ENCODE measurements around the gene TIMM23. TPM values are rescaled to one million over a fixed set of nuclear protein-coding genes. Genes with fewer than 3 reads are reported as not detected.

Gene TIMM23
- polyA plus RNA-seq, 3 donors = 58.9 to 73.6 (median 66.6) TPM

GRCh38 chr10:46016190-46016589 lies 43.9 kb downstream of the TIMM23 start:
- no peak for DNase-seq (ENCODE audit: extremely low read depth in 1 of 11, low read depth in 9 of 11, low spot score in 4 of 11)

DNA sequence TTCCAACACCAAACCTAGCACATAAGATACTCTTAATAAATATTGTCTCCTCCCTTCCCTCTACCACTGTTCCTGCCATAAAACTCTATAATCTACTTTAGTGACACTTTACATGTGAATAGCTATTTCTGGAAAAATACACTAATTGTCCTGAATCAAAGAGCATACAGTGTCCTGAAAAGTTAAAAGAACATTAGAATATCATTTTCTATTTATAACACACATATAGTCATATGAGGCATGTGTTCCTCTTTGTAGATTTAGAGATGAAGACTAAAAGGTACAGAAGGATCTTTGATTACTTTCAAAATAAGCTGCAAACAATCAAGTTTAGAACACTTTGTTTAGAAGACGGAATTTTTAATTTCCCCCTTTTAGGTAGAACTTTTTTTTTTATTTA lies 44.5 kb downstream of the TIMM23 start:
- no peak for DNase-seq (ENCODE audit: extremely low read depth in 1 of 11, low read depth in 9 of 11, low spot score in 4 of 11)

- DNase-seq (ENCODE audit: extremely low read depth in 1 of 11, low read depth in 9 of 11, low spot score in 4 of 11) = no peak
These were observed 45.4 kb downstream of the TIMM23 start for GRCh38 chr10:46017733-46018132.

- DNase-seq (ENCODE audit: extremely low read depth in 1 of 11, low read depth in 9 of 11, low spot score in 4 of 11) = no peak
These were observed 46.3 kb downstream of the TIMM23 start for GRCh38 chr10:46018453-46019176.

DNA sequence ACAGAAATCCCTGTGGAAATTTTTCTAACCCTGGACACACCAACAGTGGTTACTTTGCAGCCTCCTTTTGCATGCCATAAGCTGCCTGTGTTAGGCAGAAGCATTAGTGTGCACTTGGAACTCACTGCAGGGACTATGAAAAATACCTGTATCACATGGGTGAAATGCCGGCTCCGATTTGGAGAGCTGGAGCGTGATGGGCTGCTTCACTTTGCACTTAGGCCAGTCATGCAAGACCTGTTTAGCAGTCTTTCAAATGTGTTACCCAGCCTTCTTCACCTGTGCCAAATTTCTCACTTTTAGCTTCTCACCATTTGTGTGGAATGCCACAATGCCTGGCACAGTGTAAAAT lies 46.9 kb downstream of the TIMM23 start:
- DNase-seq (ENCODE audit: extremely low read depth in 1 of 11, low read depth in 9 of 11, low spot score in 4 of 11) = peak in 1 of 11 donors; percentile 37

DNA sequence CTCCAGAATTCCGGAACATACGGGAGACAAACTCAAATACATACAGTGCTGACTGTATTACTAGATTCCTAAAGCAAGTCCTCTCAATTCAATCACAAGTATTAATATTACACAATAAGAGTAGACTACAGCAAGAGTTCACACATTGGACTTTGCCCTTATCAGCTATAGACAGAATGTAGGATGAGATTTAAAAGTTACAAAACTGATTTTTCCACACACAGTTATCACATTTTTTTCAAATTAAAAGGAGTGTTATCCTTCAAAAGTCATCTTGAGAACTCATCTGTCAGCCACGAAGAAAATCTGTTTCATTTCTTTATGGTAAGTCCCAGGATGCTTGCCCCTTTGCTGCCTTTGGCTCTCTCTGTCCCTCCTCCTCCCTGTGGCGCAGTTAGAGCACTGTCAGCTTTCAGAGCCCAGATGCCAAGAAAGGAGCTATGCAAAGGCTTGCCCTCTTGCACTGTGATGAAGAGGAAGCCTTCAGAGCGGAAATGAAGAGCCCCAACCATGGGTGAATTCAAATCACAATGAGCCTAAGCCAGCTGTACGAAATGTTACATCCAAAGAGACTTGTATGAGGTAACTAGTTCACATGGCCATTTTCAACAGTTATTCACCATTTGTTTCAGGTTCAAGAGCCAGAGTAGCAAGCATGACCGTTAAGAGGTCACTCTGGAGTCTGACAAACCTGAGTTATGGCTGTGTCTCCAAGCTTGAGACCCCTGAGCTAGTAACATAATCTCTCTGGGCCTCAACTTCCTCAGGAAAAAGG lies 47.5 kb downstream of the TIMM23 start:
- no peak for DNase-seq (ENCODE audit: extremely low read depth in 1 of 11, low read depth in 9 of 11, low spot score in 4 of 11)

GRCh38 chr10:46020344-46020657 lies 48.0 kb downstream of the TIMM23 start:
- DNase-seq (ENCODE audit: extremely low read depth in 1 of 11, low read depth in 9 of 11, low spot score in 4 of 11) = no peak

DNA sequence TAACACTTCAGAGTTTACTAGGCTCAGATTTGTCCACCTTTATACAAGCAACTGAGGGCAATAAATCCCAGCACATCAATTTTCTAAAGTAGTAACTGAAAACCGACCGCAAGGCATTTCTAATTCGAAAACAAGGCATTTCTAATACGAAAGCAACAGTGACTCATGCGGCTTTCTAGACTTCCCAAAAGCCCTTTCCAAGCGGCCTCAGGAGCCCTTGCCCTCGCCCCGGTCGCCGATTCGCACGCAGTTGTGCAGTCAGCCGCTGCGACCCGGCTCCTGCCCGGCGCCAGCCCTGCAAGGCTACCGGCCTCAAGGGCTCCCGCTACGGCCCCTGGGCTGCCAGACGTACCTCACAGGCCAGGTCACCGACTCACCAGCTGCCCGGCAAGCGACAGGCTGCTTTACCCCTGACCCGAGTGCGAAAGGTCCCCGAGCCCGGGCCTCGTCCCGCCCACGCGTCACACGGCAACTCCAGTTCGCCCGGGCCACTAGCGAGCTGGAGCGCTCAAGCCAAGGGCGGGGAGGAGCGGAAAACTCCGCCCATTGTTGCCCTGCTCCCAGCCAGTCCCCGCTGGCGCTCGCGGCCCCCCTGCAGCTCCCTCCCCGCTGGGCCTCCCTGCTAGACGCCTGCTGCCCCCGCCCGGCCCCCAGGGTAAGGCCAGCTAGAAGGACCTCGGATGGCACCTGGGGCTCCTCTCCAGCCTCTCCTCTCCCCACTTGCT lies 50.9 kb downstream of the TIMM23 start:
- peak in 10 of 11 donors; percentile 51 to 80 (median 72) for DNase-seq (ENCODE audit: extremely low read depth in 1 of 11, low read depth in 9 of 11, low spot score in 4 of 11)

GRCh38 chr10:46024948-46025347 lies 52.7 kb downstream of the TIMM23 start:
- no peak for DNase-seq (ENCODE audit: extremely low read depth in 1 of 11, low read depth in 9 of 11, low spot score in 4 of 11)

DNA sequence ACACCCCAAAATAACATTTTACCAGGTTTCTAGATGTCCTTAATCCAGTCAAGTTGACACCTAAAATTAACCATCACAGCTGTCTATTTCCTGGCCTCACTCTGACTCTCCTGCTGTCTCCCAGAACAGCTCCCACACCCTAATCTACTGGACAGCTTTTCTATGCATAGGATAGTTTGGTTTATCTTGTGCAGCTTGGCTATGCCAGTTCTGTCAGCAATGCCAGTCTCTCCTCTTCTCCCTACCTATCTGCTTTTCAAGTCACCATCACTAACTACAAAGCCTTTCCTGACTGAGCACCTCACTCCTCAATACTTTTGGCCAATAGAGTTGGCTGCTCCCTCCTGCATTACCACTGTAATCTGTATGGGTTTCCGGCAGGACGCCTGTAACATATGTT lies 53.1 kb downstream of the TIMM23 start:
- DNase-seq (ENCODE audit: extremely low read depth in 1 of 11, low read depth in 9 of 11, low spot score in 4 of 11) = no peak

GRCh38 chr10:46026106-46026505 lies 53.8 kb downstream of the TIMM23 start:
- DNase-seq (ENCODE audit: extremely low read depth in 1 of 11, low read depth in 9 of 11, low spot score in 4 of 11) = no peak

DNA sequence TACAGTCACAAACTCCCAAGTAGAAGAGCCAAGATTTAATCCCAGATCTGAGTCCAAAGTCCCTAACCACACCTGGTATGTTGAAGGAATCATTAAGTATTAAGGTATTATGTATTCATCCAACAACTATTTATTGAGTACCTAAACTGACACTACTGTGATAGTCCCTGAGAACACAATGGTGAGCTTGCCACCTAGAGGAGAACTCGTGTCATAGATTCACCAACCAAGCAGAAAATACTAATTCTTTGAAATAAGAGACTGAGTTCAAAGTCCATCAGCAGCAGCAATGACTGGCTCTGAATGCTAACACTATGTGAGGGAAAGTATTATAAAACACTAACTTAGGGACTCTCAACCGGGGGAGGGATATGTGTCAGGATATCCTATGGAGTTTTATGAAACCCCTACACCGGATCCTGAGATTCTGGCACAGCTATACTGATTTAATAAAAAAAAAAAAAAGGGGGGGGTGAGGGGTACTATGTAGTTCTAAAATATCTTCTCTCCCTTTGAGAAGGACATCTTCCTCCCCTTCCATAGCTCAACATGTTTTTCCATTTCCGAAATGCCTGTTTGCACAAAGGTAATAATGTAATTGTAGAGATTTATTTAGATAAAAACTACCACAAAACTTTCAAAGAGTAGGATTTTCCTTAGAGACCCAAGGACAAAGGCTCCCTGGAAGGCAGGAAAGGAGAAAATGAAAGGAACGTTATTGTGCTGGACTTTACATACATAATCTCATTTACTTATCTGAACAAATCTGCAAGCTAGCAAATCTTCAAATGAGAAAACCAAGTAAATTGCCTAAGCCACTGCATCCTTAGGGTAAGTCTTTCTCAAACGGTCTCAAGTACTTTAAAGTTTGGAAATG lies 56.5 kb downstream of the TIMM23 start:
- DNase-seq (ENCODE audit: extremely low read depth in 1 of 11, low read depth in 9 of 11, low spot score in 4 of 11) = peak in 2 of 11 donors; percentile 46 to 57

GRCh38 chr10:46029461-46030030 lies 57.3 kb downstream of the TIMM23 start:
- DNase-seq (ENCODE audit: extremely low read depth in 1 of 11, low read depth in 9 of 11, low spot score in 4 of 11) = no peak

GRCh38 chr10:46030091-46030937 lies 58.0 kb downstream of the TIMM23 start, which contains the start of gene NCOA4:
Gene NCOA4, minus strand, starts transcription at chr10:46030623. Its CDS starts 13,943 bp downstream, at chr10:46016680.
- peak; percentile 95 to 98 (median 97) for DNase-seq (ENCODE audit: extremely low read depth in 1 of 11, low read depth in 9 of 11, low spot score in 4 of 11)

DNA sequence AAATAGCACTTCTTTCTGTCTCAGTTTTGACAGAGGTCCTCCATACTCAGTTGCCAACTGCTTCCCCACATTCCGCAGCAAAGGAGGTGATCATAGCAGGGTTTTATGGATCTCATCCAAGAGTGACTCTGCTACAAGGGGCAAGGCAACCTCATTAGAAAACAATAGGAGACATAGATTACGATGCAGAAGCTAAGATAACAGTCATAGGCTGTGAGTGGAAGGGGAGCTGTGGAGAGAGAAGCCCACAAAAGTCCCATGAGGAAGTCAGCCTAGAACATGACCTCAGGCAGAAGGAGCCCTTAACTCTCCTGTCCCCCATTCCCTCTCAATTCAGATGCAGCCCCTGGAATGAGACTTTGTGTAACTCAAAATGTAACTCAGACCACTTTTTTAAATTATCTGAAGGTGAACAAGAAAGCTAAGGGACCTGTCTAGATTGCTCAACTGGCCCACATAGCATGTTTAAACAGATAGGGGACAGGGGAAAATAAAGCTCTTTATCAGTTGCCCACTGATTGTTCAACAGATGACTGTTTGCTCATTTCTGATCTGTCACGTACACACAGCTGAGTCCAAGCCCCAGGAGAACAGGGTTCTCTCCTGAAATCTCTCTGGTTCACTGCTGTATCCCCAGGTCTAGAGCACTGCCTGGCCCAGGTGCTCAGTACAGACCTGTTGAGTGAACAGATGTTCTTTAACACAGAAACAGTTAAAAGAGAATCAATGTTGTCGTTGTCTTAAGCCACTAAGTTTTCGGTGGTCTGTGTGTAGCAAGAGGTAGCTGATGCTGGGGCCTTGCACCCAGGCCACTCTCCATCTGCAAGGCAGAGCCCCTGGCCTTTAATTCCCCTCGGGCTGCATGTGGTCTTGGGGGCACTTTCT lies 59.6 kb downstream of the TIMM23 start:
- no peak for DNase-seq (ENCODE audit: extremely low read depth in 1 of 11, low read depth in 9 of 11, low spot score in 4 of 11)

DNA sequence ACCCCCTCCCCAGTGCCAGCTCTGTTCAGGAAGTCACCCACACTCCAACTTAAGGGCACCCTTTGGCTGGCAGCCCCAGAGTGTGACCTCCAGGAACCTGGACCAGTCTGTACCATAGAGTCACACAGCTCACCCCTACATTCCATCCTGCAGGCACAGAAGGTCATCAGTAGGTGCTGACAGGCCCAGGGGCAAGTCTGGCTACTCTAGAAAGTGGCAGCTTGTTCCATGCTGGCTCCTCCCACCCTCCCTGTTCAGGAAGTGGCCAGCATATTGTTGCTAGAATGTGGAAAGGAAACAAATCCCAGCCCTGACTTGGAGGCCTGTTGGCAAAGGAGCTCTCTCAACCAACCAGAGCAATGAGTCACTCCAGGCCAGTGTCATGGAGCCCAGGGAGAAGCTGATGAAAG lies 61.3 kb downstream of the TIMM23 start:
- no peak for DNase-seq (ENCODE audit: extremely low read depth in 1 of 11, low read depth in 9 of 11, low spot score in 4 of 11)

Data from renal cortex interstitium (tissue), 11 donors.